ENCODE data around the gene CHTOP.
"Not testable (repeated sequence)": the region's sequence is repeated elsewhere in the genome, so short reads cannot be mapped to it uniquely, and the experiment has no call there.

Gene CHTOP

GRCh38 chr1:153639280-153639679 is 5.4 kb downstream of the CHTOP start:
- Histone ChIP-seq H3K4me3 (ENCODE audit: insufficient read depth in 1 of 2, low read depth in 1 of 2, low read length in 2 of 2) (no peak overlapping the region), H3K4me1 (ENCODE audit: control insufficient read depth, insufficient read depth, low read depth, low read length) (peaks cover 5% of the 10 kb centered on the region), H2AFZ (ENCODE audit: low read depth, low read length) (no peak overlapping the region), H3K27ac (ENCODE audit: low read length, poor library complexity, severe bottlenecking) (no peak overlapping the region), H2BK5ac (ENCODE audit: low read depth, low read length, poor library complexity, severe bottlenecking) (no peak overlapping the region), H4K91ac (ENCODE audit: low read length) (no peak overlapping the region), H2BK15ac (ENCODE audit: low read depth, poor library complexity, severe bottlenecking) (no peak overlapping the region), H3K9ac (ENCODE audit: low read length) (no peak overlapping the region), H3K9me3 (ENCODE audit: control insufficient read depth, low read length) (no peaks in the 10 kb centered on the region), H3K36me3 (ENCODE audit: control insufficient read depth in 1 of 2, insufficient read depth in 2 of 2, low read depth in 1 of 2, low read length in 2 of 2) (peaks cover 47 to 84% of the 10 kb centered on the region in 2 experiments), H4K8ac (ENCODE audit: low read length) (no peak overlapping the region), H3K18ac (ENCODE audit: low read depth in 1 of 2, low read length in 2 of 2) (no peak overlapping the region), H3K79me1 (replicated peaks; ENCODE audit: low read length, poor library complexity, severe bottlenecking) (peaks cover 16% of the 10 kb centered on the region), H3K4ac (ENCODE audit: low read depth in 1 of 2, low read length in 2 of 2) (no peak overlapping the region), H3K4me2 (ENCODE audit: low read length, poor library complexity, severe bottlenecking) (no peak overlapping the region), H2AK5ac (ENCODE audit: low read length, severe bottlenecking) (no peak overlapping the region), H3K14ac (ENCODE audit: low read length in 2 of 2) (no peak overlapping the region), H3K27me3 (ENCODE audit: control insufficient read depth in 1 of 2, insufficient read depth in 1 of 2, low read length in 2 of 2) (no peaks in the 10 kb centered on the region), H3K23ac (ENCODE audit: low read length in 2 of 2) (no peak overlapping the region), H2BK120ac (ENCODE audit: low read depth, low read length) (no peak overlapping the region), H2BK12ac (ENCODE audit: low read length in 2 of 2) (no peak overlapping the region)
- WGBS: 86% methylated on average over 3 of the region's 3 CpGs
- DNase-seq: no peak

- H3K23ac ChIP-seq (ENCODE audit: low read length in 2 of 2): not testable (repeated sequence)
These were observed 6.3 kb downstream of the CHTOP start for GRCh38 chr1:153640213-153640612.

GRCh38 chr1:153640861-153641260 is 7.0 kb downstream of the CHTOP start:
- Histone ChIP-seq H4K8ac (ENCODE audit: low read length) (no peak overlapping the region), H3K27ac (ENCODE audit: low read length, poor library complexity, severe bottlenecking) (no peak overlapping the region), H2AFZ (ENCODE audit: low read depth, low read length) (no peak overlapping the region), H3K4ac (ENCODE audit: low read depth in 1 of 2, low read length in 2 of 2) (no peak overlapping the region), H2BK15ac (ENCODE audit: low read depth, poor library complexity, severe bottlenecking) (no peak overlapping the region), H3K4me2 (ENCODE audit: low read length, poor library complexity, severe bottlenecking) (no peak overlapping the region), H3K14ac (ENCODE audit: low read length in 2 of 2) (no peak overlapping the region), H3K23ac (ENCODE audit: low read length in 2 of 2) (no peak overlapping the region), H2BK12ac (ENCODE audit: low read length in 2 of 2) (no peak overlapping the region), H3K4me3 (ENCODE audit: insufficient read depth in 1 of 2, low read depth in 1 of 2, low read length in 2 of 2) (no peak overlapping the region), H3K27me3 (ENCODE audit: control insufficient read depth in 1 of 2, insufficient read depth in 1 of 2, low read length in 2 of 2) (no peaks in the 10 kb centered on the region), H2BK120ac (ENCODE audit: low read depth, low read length) (no peak overlapping the region), H3K18ac (ENCODE audit: low read depth in 1 of 2, low read length in 2 of 2) (no peak overlapping the region), H2AK5ac (ENCODE audit: low read length, severe bottlenecking) (no peak overlapping the region), H3K4me1 (ENCODE audit: control insufficient read depth, insufficient read depth, low read depth, low read length) (peaks cover 3% of the 10 kb centered on the region), H3K9ac (ENCODE audit: low read length) (peak overlapping the region; percentile 1), H3K79me1 (replicated peaks; ENCODE audit: low read length, poor library complexity, severe bottlenecking) (peaks cover 23% of the 10 kb centered on the region), H3K36me3 (ENCODE audit: control insufficient read depth in 1 of 2, insufficient read depth in 2 of 2, low read depth in 1 of 2, low read length in 2 of 2) (peaks cover 52 to 99% of the 10 kb centered on the region in 2 experiments), H2BK5ac (ENCODE audit: low read depth, low read length, poor library complexity, severe bottlenecking) (no peak overlapping the region), H3K9me3 (ENCODE audit: control insufficient read depth, low read length) (no peaks in the 10 kb centered on the region), H4K91ac (ENCODE audit: low read length) (no peak overlapping the region)
- DNase-seq: no peak
- 85% methylated on average over 6 of the region's 6 CpGs for WGBS

More at GRCh38 chr1:153640213-153640612, 6.3 kb downstream of the CHTOP start:
- H3K18ac ChIP-seq (ENCODE audit: low read depth in 1 of 2, low read length in 2 of 2); H2BK120ac ChIP-seq (ENCODE audit: low read depth, low read length); H3K27ac ChIP-seq (ENCODE audit: low read length, poor library complexity, severe bottlenecking); H2AK5ac ChIP-seq (ENCODE audit: low read length, severe bottlenecking); H3K4ac ChIP-seq (ENCODE audit: low read depth in 1 of 2, low read length in 2 of 2); H4K8ac ChIP-seq (ENCODE audit: low read length); H3K14ac ChIP-seq (ENCODE audit: low read length in 2 of 2); H2BK15ac ChIP-seq (ENCODE audit: low read depth, poor library complexity, severe bottlenecking); H3K4me3 ChIP-seq (ENCODE audit: insufficient read depth in 1 of 2, low read depth in 1 of 2, low read length in 2 of 2); H3K9me3 ChIP-seq (ENCODE audit: control insufficient read depth, low read length); DNase-seq; H3K4me2 ChIP-seq (ENCODE audit: low read length, poor library complexity, severe bottlenecking); H2BK5ac ChIP-seq (ENCODE audit: low read depth, low read length, poor library complexity, severe bottlenecking); H2BK12ac ChIP-seq (ENCODE audit: low read length in 2 of 2); H4K91ac ChIP-seq (ENCODE audit: low read length); H3K9ac ChIP-seq (ENCODE audit: low read length); H3K27me3 ChIP-seq (ENCODE audit: control insufficient read depth in 1 of 2, insufficient read depth in 1 of 2, low read length in 2 of 2); H3K4me1 ChIP-seq (ENCODE audit: control insufficient read depth, insufficient read depth, low read depth, low read length); H2AFZ ChIP-seq (ENCODE audit: low read depth, low read length): not testable (repeated sequence)
- peaks cover 51 to 94% of the 10 kb centered on the region in 2 experiments for H3K36me3 ChIP-seq (ENCODE audit: control insufficient read depth in 1 of 2, insufficient read depth in 2 of 2, low read depth in 1 of 2, low read length in 2 of 2)
- 99% methylated on average over 5 of the region's 5 CpGs for WGBS
- peaks cover 21% of the 10 kb centered on the region for H3K79me1 ChIP-seq (replicated peaks; ENCODE audit: low read length, poor library complexity, severe bottlenecking)

GRCh38 chr1:153642161-153642560 is 8.3 kb downstream of the CHTOP start:
- Histone ChIP-seq H3K4ac (ENCODE audit: low read depth in 1 of 2, low read length in 2 of 2) (no peak overlapping the region), H2BK15ac (ENCODE audit: low read depth, poor library complexity, severe bottlenecking) (no peak overlapping the region), H3K14ac (ENCODE audit: low read length in 2 of 2) (no peak overlapping the region), H2BK5ac (ENCODE audit: low read depth, low read length, poor library complexity, severe bottlenecking) (no peak overlapping the region), H3K4me2 (ENCODE audit: low read length, poor library complexity, severe bottlenecking) (no peak overlapping the region), H3K9ac (ENCODE audit: low read length) (no peak overlapping the region), H4K8ac (ENCODE audit: low read length) (no peak overlapping the region), H3K36me3 (ENCODE audit: control insufficient read depth in 1 of 2, insufficient read depth in 2 of 2, low read depth in 1 of 2, low read length in 2 of 2) (peaks cover 52 to 98% of the 10 kb centered on the region in 2 experiments), H3K23ac (ENCODE audit: low read length in 2 of 2) (no peak overlapping the region), H3K79me1 (replicated peaks; ENCODE audit: low read length, poor library complexity, severe bottlenecking) (peaks cover 25% of the 10 kb centered on the region), H3K27ac (ENCODE audit: low read length, poor library complexity, severe bottlenecking) (no peak overlapping the region), H2BK12ac (ENCODE audit: low read length in 2 of 2) (no peak overlapping the region), H2AK5ac (ENCODE audit: low read length, severe bottlenecking) (no peak overlapping the region), H3K4me3 (ENCODE audit: insufficient read depth in 1 of 2, low read depth in 1 of 2, low read length in 2 of 2) (no peak overlapping the region), H2BK120ac (ENCODE audit: low read depth, low read length) (no peak overlapping the region), H3K18ac (ENCODE audit: low read depth in 1 of 2, low read length in 2 of 2) (no peak overlapping the region), H3K9me3 (ENCODE audit: control insufficient read depth, low read length) (no peaks in the 10 kb centered on the region), H4K91ac (ENCODE audit: low read length) (no peak overlapping the region), H3K27me3 (ENCODE audit: control insufficient read depth in 1 of 2, insufficient read depth in 1 of 2, low read length in 2 of 2) (no peaks in the 10 kb centered on the region), H3K4me1 (ENCODE audit: control insufficient read depth, insufficient read depth, low read depth, low read length) (peaks cover 1% of the 10 kb centered on the region), H2AFZ (ENCODE audit: low read depth, low read length) (no peak overlapping the region)
- DNase-seq: no peak
- 96% methylated on average over 9 of the region's 11 CpGs for WGBS

Measured in mesenchymal stem cell (in vitro differentiated cells and primary cell).